Adrenal gland (tissue), 12 donors: ENCODE measurements around the gene LRP1B. TPM values are rescaled to one million over a fixed set of nuclear protein-coding genes. Genes with fewer than 3 reads are reported as not detected.

Experiments used
- DNase-seq, 7 donors: peaks; one replicate each; pipeline ENCODE4 v3.0.0-alpha.2; 2019 to 2020
- H3K27ac ChIP-seq, 5 donors: fragments of 200-600 bp; sonication (generic) in 4 of 5; 1 replicate in 3 of 5; 2 replicates in 2 of 5; pipeline versions ENCODE4 v1.5.1 to v1.8.0; 2016 to 2020; ENCODE audit warnings: mild to moderate bottlenecking in 1 of 5
- H3K27me3 ChIP-seq: fragments of 200-600 bp; 2 replicates; pipeline ENCODE4 v1.8.0; 2021
- H3K36me3 ChIP-seq, 2 donors: fragments of 200-600 bp; replicated peaks in 1 of 2; 1 replicate in 1 of 2; 2 replicates in 1 of 2; pipeline versions ENCODE4 v1.5.1 to v1.8.0; 2018 to 2022
- H3K4me1 ChIP-seq, 2 donors: fragments of 200-600 bp; replicated peaks in 1 of 2; 1 replicate in 1 of 2; 2 replicates in 1 of 2; pipeline versions ENCODE4 v1.5.1 to v1.8.0; 2018 to 2021
- H3K4me3 ChIP-seq, 4 donors: fragments of 200-600 bp; sonication (generic) in 3 of 4; one replicate each; pipeline ENCODE4 v1.5.1; 2016 to 2018
- H3K9me3 ChIP-seq, 3 donors: fragments of 200-600 bp; sonication (generic) in 1 of 3; replicated peaks in 1 of 3; 1 replicate in 2 of 3; 2 replicates in 1 of 3; pipeline versions ENCODE4 v1.5.1 to v1.8.0; 2016 to 2021
- POLR2A ChIP-seq, 2 donors: fragments of 450-650 bp; IDR thresholded peaks; one replicate each; pipeline ENCODE4 v1.6.1; 2017; ENCODE audit warnings: antibody characterized with exemption in 2 of 2, mild to moderate bottlenecking in 2 of 2, moderate library complexity in 1 of 2
- WGBS, 4 donors: extraction: QIAGEN DNeasy Blood & Tissue Kit in 2 of 4; methylation state at CpG; one replicate each; pipeline versions ENCODE4 v1.1.5 to v1.1.7; 2013 to 2017; 5-methylcytosine and 5-hydroxymethylcytosine counted together
- intact Hi-C, 2 donors: fragments of 100-400 bp; cut with DNase I; formaldehyde crosslinking; loops; one replicate each; pipeline versions ENCODE4 v1.14.1 to v1.15.0; 2022 to 2023
- polyA plus RNA-seq, 3 donors: library from polyadenylated mRNA; stranded (reverse); fragments of 200-250 nt in 2 of 3; fragments of 350-450 nt in 1 of 3; fragmentation: Illumina TruSeq in 1 of 3; extraction: RNeasy Lipid Tissue Mini Kit (QIAGEN cat#74804) in 1 of 3; gene quantifications; one replicate each; pipeline ENCODE4 v1.2.3, GENCODE V29; 2013 to 2014
- total RNA-seq, 9 donors: library from RNA; depleted of rRNA in 4 of 9; stranded (reverse); fragments of >200 nt in 4 of 9; fragments of 120-200 nt in 1 of 9; fragmentation: NEBNext Ultra II Directional in 1 of 9; extraction: Animal tissue kit (Norgen Biotek cat#: 25700) in 1 of 9; gene quantifications; one replicate each; pipeline versions ENCODE4 v1.1.0 to v1.2.4, GENCODE V29; 2013 to 2023
- TF ChIP-seq, protein P1 (sequence below), 6 experiments: fragments of 450-650 bp in 4 of 6; fragments of 200-600 bp in 2 of 6; sonication (generic) in 1 of 6; IDR thresholded peaks; 1 replicate in 5 of 6; 2 replicates in 1 of 6; pipeline versions ENCODE4 v1.5.1 to v1.8.0; 2016 to 2021; ENCODE audit warnings: antibody characterized with exemption in 6 of 6, mild to moderate bottlenecking in 2 of 6, moderate library complexity in 1 of 6
- donor health status: healthy with polysubstance abuse.
- donor health status: Bipolar disorder and iron deficiency.
- donor health status: DM: yes; HTN: yes; CAD: no.
- donor health status: DM: no; HTN: no; CAD: no.
- donor health status: DM: no; HTN: no; CAD: no.
- donor health status: DM: yes; HTN: yes; CAD: no.

Gene LRP1B
- total and polyA plus RNA-seq, 12 donors, result 0.84 to 5.4 (median 2.1) TPM

DNA sequence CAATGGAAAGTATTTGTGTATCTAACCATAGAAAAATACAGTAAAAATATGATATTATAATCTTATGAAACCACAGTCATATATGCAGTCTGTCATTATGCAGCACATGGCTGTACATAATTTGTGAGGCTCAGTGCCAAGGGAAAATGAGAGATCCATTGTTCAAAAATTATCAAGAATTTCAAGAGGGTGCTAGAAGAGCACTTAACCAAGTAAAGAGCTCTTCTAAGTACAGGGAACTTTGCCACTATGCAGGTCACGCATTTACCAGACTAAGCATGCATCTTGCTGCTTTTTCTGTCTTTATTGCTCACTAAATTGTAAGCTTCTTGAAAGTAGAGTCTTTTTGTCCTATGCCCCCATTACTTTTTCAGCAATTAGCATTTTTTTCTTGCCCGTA lies 438.0 kb downstream of the LRP1B start:
- no peaks in the 10 kb centered on the region for H3K9me3 ChIP-seq
- no peaks in the 10 kb centered on the region for H3K36me3 ChIP-seq
- intact Hi-C loops, result no loop called here
- H3K27me3 ChIP-seq, result no peaks in the 10 kb centered on the region
- H3K4me3 ChIP-seq, result no peak overlapping the region
- no peak for DNase-seq
- TF ChIP-seq, protein P1, sequence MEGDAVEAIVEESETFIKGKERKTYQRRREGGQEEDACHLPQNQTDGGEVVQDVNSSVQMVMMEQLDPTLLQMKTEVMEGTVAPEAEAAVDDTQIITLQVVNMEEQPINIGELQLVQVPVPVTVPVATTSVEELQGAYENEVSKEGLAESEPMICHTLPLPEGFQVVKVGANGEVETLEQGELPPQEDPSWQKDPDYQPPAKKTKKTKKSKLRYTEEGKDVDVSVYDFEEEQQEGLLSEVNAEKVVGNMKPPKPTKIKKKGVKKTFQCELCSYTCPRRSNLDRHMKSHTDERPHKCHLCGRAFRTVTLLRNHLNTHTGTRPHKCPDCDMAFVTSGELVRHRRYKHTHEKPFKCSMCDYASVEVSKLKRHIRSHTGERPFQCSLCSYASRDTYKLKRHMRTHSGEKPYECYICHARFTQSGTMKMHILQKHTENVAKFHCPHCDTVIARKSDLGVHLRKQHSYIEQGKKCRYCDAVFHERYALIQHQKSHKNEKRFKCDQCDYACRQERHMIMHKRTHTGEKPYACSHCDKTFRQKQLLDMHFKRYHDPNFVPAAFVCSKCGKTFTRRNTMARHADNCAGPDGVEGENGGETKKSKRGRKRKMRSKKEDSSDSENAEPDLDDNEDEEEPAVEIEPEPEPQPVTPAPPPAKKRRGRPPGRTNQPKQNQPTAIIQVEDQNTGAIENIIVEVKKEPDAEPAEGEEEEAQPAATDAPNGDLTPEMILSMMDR (IDR thresholded peaks at IDR 0.05), result no peak
- TF ChIP-seq POLR2A (IDR thresholded peaks at IDR 0.05), result no peak
- no peak overlapping the region for H3K27ac ChIP-seq
- WGBS, 4 donors, result 80 to 88% (median 85%) methylated on average over 2 of the region's 2 CpGs
- no peaks in the 10 kb centered on the region for H3K4me1 ChIP-seq

DNA sequence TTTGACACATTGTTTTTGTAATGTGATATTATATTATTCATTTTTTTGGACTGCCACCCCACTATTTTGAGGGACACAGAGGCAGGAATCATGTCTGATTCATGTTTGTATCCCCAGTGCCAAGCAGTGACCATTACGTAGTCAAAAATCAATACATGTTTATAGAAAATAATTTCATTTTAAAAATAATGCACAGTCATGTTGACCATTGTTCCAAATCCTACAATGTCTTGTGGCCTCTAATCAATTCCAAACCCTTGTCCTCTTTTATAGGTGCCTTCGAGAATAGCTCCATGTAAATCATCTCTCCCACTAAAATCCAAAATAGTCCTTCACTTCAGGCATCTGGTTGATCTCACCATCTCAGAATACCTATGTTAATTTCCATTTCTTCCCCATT lies 454.7 kb downstream of the LRP1B start:
- WGBS, 4 donors, result 72 to 78% (median 76%) methylated on average over 2 of the region's 2 CpGs
- H3K27me3 ChIP-seq, result no peaks in the 10 kb centered on the region
- no peaks in the 10 kb centered on the region for H3K36me3 ChIP-seq
- H3K4me3 ChIP-seq, result no peak overlapping the region
- no peak overlapping the region for H3K27ac ChIP-seq
- no peaks in the 10 kb centered on the region for H3K9me3 ChIP-seq
- TF ChIP-seq, protein P1 (IDR thresholded peaks at IDR 0.05), result no peak
- TF ChIP-seq POLR2A (IDR thresholded peaks at IDR 0.05), result no peak
- H3K4me1 ChIP-seq, result no peaks in the 10 kb centered on the region
- no peak for DNase-seq
- intact Hi-C loops, result no loop called here

DNA sequence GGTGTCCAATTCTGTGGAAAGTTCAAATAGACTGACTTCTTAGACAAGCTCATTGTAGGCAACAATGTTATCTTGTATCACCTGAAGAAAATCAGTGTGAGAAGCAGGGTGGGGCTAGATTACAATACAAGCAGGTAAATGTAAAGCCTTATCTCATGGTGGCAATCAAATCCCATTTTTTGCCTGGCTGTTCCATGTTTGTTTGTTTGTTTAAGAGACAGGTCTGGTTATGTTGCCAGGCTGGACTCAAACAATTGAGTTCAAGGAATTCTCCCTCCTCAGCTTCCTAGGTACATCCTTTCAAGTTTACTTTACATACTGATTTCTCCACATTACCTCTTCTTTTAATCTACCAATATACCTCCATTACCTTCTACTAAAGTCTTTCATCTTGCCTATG lies 464.6 kb downstream of the LRP1B start:
- no peaks in the 10 kb centered on the region for H3K36me3 ChIP-seq
- H3K4me1 ChIP-seq, result no peaks in the 10 kb centered on the region
- TF ChIP-seq, protein P1 (IDR thresholded peaks at IDR 0.05), result no peak
- TF ChIP-seq POLR2A (IDR thresholded peaks at IDR 0.05), result no peak
- no peaks in the 10 kb centered on the region for H3K27me3 ChIP-seq
- H3K27ac ChIP-seq, result no peak overlapping the region
- H3K9me3 ChIP-seq, result no peaks in the 10 kb centered on the region
- no peak overlapping the region for H3K4me3 ChIP-seq
- intact Hi-C loops, result no loop called here
- no peak for DNase-seq

DNA sequence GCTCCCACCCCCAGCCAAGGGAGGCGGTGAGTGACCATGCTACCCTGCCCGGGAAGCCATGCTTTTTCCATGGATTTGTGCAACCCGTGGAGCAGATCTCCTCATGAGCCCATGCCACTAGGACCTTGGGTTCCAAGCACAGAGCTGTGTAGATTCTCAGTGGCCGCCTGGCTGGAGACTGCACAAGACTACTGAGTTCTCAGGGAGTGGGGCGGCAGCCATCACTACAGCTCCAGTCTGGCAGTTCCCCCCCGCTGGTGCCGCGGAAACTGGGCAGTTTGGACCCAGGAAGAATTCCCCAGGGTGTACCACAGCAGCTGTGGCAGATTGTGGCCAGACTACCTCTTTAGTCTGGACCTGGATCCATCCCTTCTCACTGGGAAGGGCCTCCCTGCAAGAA lies 470.6 kb downstream of the LRP1B start:
- no peaks in the 10 kb centered on the region for H3K27me3 ChIP-seq
- intact Hi-C loops, result no loop called here
- no peaks in the 10 kb centered on the region for H3K36me3 ChIP-seq
- TF ChIP-seq, protein P1 (IDR thresholded peaks at IDR 0.05), result no peak
- no peak for TF ChIP-seq POLR2A (IDR thresholded peaks at IDR 0.05)
- H3K4me1 ChIP-seq, result no peaks in the 10 kb centered on the region
- H3K4me3 ChIP-seq, result no peak overlapping the region
- H3K27ac ChIP-seq, result no peak overlapping the region
- peaks cover 0 to 4% (median 0%) of the 10 kb centered on the region in 3 donors for H3K9me3 ChIP-seq
- no peak for DNase-seq
- 80 to 96% (median 84%) methylated on average over 4 to 8 of the region's 8 CpGs for WGBS, 4 donors
